M059J (cell line): Measurements from ENCODE around the gene SRSF4. TPM values are rescaled to one million over a fixed set of nuclear protein-coding genes. Genes with fewer than 3 reads are reported as not detected.
"Not testable (repeated sequence)": the region's sequence is repeated elsewhere in the genome, so short reads cannot be mapped to it uniquely, and the experiment has no call there.

Experiments used
- DNase-seq: peaks from one replicate; pipeline ENCODE4 v3.0.0-alpha.2; 2012; ENCODE audit warnings: low read depth
- total RNA-seq: library from RNA; depleted of rRNA; stranded (reverse); fragments of >200 nt; shearing (Covaris generic); gene quantifications from 2 replicates; pipeline ENCODE4 v1.2.3, GENCODE V29; 2014

SRSF4 gene
- total RNA-seq, 1 experiment from 2014 or later = 64.1 TPM

- DNase-seq = peak; percentile 71
These were observed 57.1 kb downstream of the SRSF4 start for GRCh38 chr1:29124366-29125236.

- no peak for DNase-seq
These were observed 57.8 kb downstream of the SRSF4 start, which contains the start of gene TMEM200B for GRCh38 chr1:29123887-29124365. Gene TMEM200B, minus strand, starts transcription at chr1:29123903. Its CDS starts 2,075 bp downstream, at chr1:29121828.

GRCh38 chr1:29123053-29123886 is 58.4 kb downstream of the SRSF4 start:
- DNase-seq = no peak

- DNase-seq = peak; percentile 83
These were observed 59.0 kb downstream of the SRSF4 start for GRCh38 chr1:29122682-29123052.

- no peak for DNase-seq
These were observed 59.6 kb downstream of the SRSF4 start for GRCh38 chr1:29121936-29122681.

GRCh38 chr1:29121516-29121935 is 60.2 kb downstream of the SRSF4 start:
- no peak for DNase-seq

- no peak for DNase-seq
These were observed 60.7 kb downstream of the SRSF4 start for GRCh38 chr1:29120947-29121485.

- DNase-seq = no peak
These were observed 61.3 kb downstream of the SRSF4 start for GRCh38 chr1:29120367-29120766.

- no peak for DNase-seq
These were observed 62.4 kb downstream of the SRSF4 start for GRCh38 chr1:29119121-29119929.

GRCh38 chr1:29117381-29117780 is 64.3 kb downstream of the SRSF4 start:
- DNase-seq = no peak

GRCh38 chr1:29114654-29115053 is 67.0 kb downstream of the SRSF4 start:
- DNase-seq = no peak

GRCh38 chr1:29113413-29114117 is 68.1 kb downstream of the SRSF4 start:
- DNase-seq = no peak

- DNase-seq = no peak
These were observed 68.8 kb downstream of the SRSF4 start for GRCh38 chr1:29112705-29113412.

GRCh38 chr1:29108041-29108440 is 73.7 kb downstream of the SRSF4 start:
- not testable (repeated sequence) for DNase-seq

- DNase-seq = peak; percentile 86
These were observed 75.9 kb downstream of the SRSF4 start for GRCh38 chr1:29105822-29106221.

GRCh38 chr1:29100487-29100886 is 81.2 kb downstream of the SRSF4 start:
- DNase-seq = no peak

GRCh38 chr1:29099286-29099685 is 82.4 kb downstream of the SRSF4 start:
- DNase-seq = no peak
